Measurements from ENCODE around the gene FBN2.

DNA sequence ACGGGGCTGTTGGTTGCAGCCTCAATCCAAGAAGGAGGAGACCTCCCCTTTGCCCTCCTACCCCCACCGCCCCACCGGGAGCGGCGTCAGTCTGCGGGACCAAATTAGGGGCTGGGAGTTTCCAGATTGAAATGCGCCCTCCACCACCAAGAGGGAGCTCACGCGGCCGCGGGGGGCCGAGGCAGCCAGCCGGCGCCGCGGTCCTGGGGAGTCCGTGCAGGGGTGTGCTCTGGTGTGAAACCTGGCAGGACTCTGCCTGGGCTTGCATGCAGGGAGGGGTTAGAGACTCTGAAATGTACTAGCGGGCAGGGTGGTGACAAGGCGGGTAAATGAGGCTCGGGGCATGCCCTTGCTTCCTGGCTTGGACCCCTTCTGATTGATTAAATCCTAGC, 989 bp upstream of the FBN2 start:
- TF ChIP-seq, protein P1, sequence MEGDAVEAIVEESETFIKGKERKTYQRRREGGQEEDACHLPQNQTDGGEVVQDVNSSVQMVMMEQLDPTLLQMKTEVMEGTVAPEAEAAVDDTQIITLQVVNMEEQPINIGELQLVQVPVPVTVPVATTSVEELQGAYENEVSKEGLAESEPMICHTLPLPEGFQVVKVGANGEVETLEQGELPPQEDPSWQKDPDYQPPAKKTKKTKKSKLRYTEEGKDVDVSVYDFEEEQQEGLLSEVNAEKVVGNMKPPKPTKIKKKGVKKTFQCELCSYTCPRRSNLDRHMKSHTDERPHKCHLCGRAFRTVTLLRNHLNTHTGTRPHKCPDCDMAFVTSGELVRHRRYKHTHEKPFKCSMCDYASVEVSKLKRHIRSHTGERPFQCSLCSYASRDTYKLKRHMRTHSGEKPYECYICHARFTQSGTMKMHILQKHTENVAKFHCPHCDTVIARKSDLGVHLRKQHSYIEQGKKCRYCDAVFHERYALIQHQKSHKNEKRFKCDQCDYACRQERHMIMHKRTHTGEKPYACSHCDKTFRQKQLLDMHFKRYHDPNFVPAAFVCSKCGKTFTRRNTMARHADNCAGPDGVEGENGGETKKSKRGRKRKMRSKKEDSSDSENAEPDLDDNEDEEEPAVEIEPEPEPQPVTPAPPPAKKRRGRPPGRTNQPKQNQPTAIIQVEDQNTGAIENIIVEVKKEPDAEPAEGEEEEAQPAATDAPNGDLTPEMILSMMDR (IDR thresholded peaks at IDR 0.05), result no peak
- no peak for TF ChIP-seq POLR2A (IDR thresholded peaks at IDR 0.05)
